ENCODE measurements around the gene BEAN1.

The BEAN1 gene

DNA sequence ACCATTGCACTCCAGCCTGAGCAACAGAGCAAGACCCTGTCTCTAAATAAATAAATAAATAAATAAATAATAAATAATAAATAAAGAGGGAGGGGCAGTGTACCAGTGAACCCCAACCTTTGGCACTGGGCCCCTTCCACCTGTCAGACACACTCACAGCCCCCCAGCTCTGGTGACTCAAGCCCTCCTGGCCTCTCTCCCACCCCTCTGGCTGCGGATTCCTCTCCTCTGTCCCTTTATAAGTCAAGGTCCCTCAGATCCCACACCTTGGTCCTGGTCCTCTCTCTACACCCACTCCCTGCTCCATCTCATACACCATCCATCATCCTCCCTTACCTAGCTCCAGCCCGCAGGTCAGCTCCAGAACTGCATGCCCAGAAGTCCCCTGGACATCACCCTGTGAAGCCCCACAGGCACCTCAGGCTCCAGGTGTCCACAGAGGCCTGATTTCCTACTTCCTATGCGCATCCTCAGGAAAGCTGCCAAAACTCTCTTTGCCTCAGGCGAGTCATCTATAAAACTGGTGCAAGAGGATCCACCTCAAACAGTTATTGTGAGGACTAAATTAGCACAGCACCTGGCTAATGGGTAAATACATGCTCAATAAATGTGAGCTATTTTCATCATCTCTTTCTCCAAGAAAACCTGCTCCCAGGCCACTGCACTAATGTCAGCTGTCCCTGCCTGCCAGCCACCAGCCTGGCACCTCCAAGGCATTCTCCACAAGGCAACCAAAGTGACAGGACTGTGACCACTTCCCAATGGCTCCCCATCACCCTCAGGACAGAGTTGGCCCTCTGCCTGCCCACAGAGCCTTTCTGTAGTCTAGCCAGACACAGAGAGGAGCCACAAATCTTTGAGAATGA is 46.8 kb downstream of the BEAN1 start:
- H3K14ac ChIP-seq (ENCODE audit: low read length): no peak overlapping the region
- no peak overlapping the region for H3K4me2 ChIP-seq (ENCODE audit: low read length)
- no peaks in the 10 kb centered on the region for H3K79me2 ChIP-seq (ENCODE audit: control insufficient read depth, insufficient read depth, low read length, poor library complexity)
- no peak overlapping the region for H4K12ac ChIP-seq (ENCODE audit: low read depth, low read length)
- H3K18ac ChIP-seq (ENCODE audit: low read length): no peak overlapping the region
- H2BK5ac ChIP-seq (ENCODE audit: low read depth, low read length, poor library complexity): no peak overlapping the region
- H4K91ac ChIP-seq (ENCODE audit: low read depth, low read length): no peak overlapping the region
- H3K4ac ChIP-seq (ENCODE audit: low read depth, low read length): no peak overlapping the region
- no peaks in the 10 kb centered on the region for H3K27me3 ChIP-seq (ENCODE audit: insufficient read depth, low read length)
- no peak overlapping the region for H3K27ac ChIP-seq (ENCODE audit: low read depth, low read length)
- no peak overlapping the region for H3K23ac ChIP-seq (ENCODE audit: low read length)
- no peaks in the 10 kb centered on the region for H3K36me3 ChIP-seq (ENCODE audit: control insufficient read depth in 1 of 2, insufficient read depth in 2 of 2, low read length in 2 of 2)
- no peak overlapping the region for H2AFZ ChIP-seq (ENCODE audit: insufficient read depth, low read length, poor library complexity)
- WGBS (ENCODE audit: extremely low coverage, insufficient coverage, insufficient read length): no CpG with 5 or more reads among the region's 4 CpGs
- no peak overlapping the region for H4K8ac ChIP-seq (ENCODE audit: low read depth, low read length)
- H3K4me3 ChIP-seq (ENCODE audit: low read depth, low read length): no peak overlapping the region
- no peak for DNase-seq
- no peak overlapping the region for H3K9ac ChIP-seq (ENCODE audit: low read length)
- no peaks in the 10 kb centered on the region for H3K9me3 ChIP-seq (ENCODE audit: insufficient read depth, low read depth, low read length)
- H3K4me1 ChIP-seq (ENCODE audit: control insufficient read depth in 1 of 2, insufficient read depth in 2 of 2, low read length in 2 of 2): peaks cover 12 to 18% of the 10 kb centered on the region in 2 experiments
- H2BK12ac ChIP-seq (ENCODE audit: low read length): no peak overlapping the region
- H3K79me1 ChIP-seq (ENCODE audit: low read length): peaks cover 14% of the 10 kb centered on the region
- no peak overlapping the region for H2BK120ac ChIP-seq (ENCODE audit: insufficient read depth, low read length, poor library complexity)
- no peak overlapping the region for H2AK5ac ChIP-seq (ENCODE audit: low read length)

DNA sequence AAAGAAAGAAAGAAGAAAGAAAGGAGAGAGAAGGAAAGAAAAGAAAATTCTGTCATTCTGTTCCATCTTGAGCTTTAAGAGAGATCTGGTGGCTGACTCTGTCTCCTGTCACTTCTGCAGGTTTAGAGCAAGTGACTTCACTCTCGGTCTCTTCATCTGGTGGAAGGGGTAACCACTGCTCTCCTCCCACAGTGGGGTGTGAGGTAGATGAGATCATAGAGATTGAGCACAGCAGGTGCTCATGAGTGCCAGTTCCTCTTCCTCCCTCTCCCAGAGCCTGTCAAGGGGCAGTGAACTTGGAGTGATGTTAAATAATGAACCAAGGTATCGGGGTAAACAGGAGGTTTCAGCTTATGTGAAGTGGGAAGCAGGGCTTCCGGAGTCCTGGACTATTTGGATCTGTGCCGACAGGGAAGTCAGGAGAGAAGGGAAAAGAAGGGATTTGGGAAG is 47.7 kb downstream of the BEAN1 start:
- Histone ChIP-seq H2BK12ac (ENCODE audit: low read length) (no peak overlapping the region), H3K4me3 (ENCODE audit: low read depth, low read length) (no peak overlapping the region), H3K27me3 (ENCODE audit: insufficient read depth, low read length) (no peaks in the 10 kb centered on the region), H2AK5ac (ENCODE audit: low read length) (no peak overlapping the region), H3K23ac (ENCODE audit: low read length) (no peak overlapping the region), H2BK120ac (ENCODE audit: insufficient read depth, low read length, poor library complexity) (no peak overlapping the region), H3K18ac (ENCODE audit: low read length) (no peak overlapping the region), H3K36me3 (ENCODE audit: control insufficient read depth in 1 of 2, insufficient read depth in 2 of 2, low read length in 2 of 2) (no peaks in the 10 kb centered on the region), H3K4me2 (ENCODE audit: low read length) (no peak overlapping the region), H3K79me1 (ENCODE audit: low read length) (peaks cover 20% of the 10 kb centered on the region), H3K4me1 (ENCODE audit: control insufficient read depth in 1 of 2, insufficient read depth in 2 of 2, low read length in 2 of 2) (peaks cover 20 to 26% of the 10 kb centered on the region in 2 experiments), H4K8ac (ENCODE audit: low read depth, low read length) (no peak overlapping the region), H3K4ac (ENCODE audit: low read depth, low read length) (no peak overlapping the region), H3K9ac (ENCODE audit: low read length) (no peak overlapping the region), H2AFZ (ENCODE audit: insufficient read depth, low read length, poor library complexity) (no peak overlapping the region), H3K14ac (ENCODE audit: low read length) (no peak overlapping the region), H4K91ac (ENCODE audit: low read depth, low read length) (no peak overlapping the region), H3K79me2 (ENCODE audit: control insufficient read depth, insufficient read depth, low read length, poor library complexity) (peaks cover 1% of the 10 kb centered on the region), H3K9me3 (ENCODE audit: insufficient read depth, low read depth, low read length) (no peaks in the 10 kb centered on the region), H2BK5ac (ENCODE audit: low read depth, low read length, poor library complexity) (no peak overlapping the region), H3K27ac (ENCODE audit: low read depth, low read length) (no peak overlapping the region), H4K12ac (ENCODE audit: low read depth, low read length) (no peak overlapping the region)
- DNase-seq: no peak
- WGBS (ENCODE audit: extremely low coverage, insufficient coverage, insufficient read length): no CpG with 5 or more reads among the region's 4 CpGs

DNA sequence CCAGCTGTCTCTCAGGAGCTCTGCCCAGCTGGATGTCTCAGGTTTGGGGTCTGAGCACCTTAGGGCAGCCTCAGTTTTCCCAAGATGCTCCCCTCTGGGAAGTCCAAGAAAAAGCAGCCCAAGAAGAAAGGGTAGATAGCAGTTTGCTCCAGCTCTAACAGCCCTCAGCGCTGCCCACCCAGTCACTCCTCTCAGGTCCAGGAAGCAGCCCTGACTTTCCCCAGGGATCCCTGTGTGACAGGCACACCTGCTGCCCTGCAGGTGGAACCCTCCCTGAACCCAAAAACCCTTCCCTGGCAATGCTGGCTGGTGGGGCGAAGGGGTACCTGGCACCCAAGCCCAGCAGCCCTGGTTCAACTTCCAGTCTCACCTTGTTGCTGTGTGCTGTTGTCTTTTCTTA is 48.1 kb downstream of the BEAN1 start:
- Histone ChIP-seq H2BK5ac (ENCODE audit: low read depth, low read length, poor library complexity) (no peak overlapping the region), H3K79me2 (ENCODE audit: control insufficient read depth, insufficient read depth, low read length, poor library complexity) (peaks cover 3% of the 10 kb centered on the region), H3K4ac (ENCODE audit: low read depth, low read length) (no peak overlapping the region), H2BK120ac (ENCODE audit: insufficient read depth, low read length, poor library complexity) (no peak overlapping the region), H3K4me3 (ENCODE audit: low read depth, low read length) (no peak overlapping the region), H3K4me1 (ENCODE audit: control insufficient read depth in 1 of 2, insufficient read depth in 2 of 2, low read length in 2 of 2) (peaks cover 25 to 31% of the 10 kb centered on the region in 2 experiments), H3K27me3 (ENCODE audit: insufficient read depth, low read length) (no peaks in the 10 kb centered on the region), H3K14ac (ENCODE audit: low read length) (no peak overlapping the region), H4K8ac (ENCODE audit: low read depth, low read length) (no peak overlapping the region), H4K91ac (ENCODE audit: low read depth, low read length) (peak overlapping the region; percentile 23), H3K9ac (ENCODE audit: low read length) (no peak overlapping the region), H2AK5ac (ENCODE audit: low read length) (peak overlapping the region; percentile 59), H3K36me3 (ENCODE audit: control insufficient read depth in 1 of 2, insufficient read depth in 2 of 2, low read length in 2 of 2) (no peaks in the 10 kb centered on the region), H2AFZ (ENCODE audit: insufficient read depth, low read length, poor library complexity) (no peak overlapping the region), H2BK12ac (ENCODE audit: low read length) (no peak overlapping the region), H4K12ac (ENCODE audit: low read depth, low read length) (no peak overlapping the region), H3K79me1 (ENCODE audit: low read length) (peaks cover 24% of the 10 kb centered on the region), H3K9me3 (ENCODE audit: insufficient read depth, low read depth, low read length) (no peaks in the 10 kb centered on the region), H3K4me2 (ENCODE audit: low read length) (no peak overlapping the region), H3K23ac (ENCODE audit: low read length) (no peak overlapping the region), H3K18ac (ENCODE audit: low read length) (no peak overlapping the region), H3K27ac (ENCODE audit: low read depth, low read length) (no peak overlapping the region)
- no peak for DNase-seq
- no CpG with 5 or more reads among the region's 2 CpGs for WGBS (ENCODE audit: extremely low coverage, insufficient coverage, insufficient read length)

DNA sequence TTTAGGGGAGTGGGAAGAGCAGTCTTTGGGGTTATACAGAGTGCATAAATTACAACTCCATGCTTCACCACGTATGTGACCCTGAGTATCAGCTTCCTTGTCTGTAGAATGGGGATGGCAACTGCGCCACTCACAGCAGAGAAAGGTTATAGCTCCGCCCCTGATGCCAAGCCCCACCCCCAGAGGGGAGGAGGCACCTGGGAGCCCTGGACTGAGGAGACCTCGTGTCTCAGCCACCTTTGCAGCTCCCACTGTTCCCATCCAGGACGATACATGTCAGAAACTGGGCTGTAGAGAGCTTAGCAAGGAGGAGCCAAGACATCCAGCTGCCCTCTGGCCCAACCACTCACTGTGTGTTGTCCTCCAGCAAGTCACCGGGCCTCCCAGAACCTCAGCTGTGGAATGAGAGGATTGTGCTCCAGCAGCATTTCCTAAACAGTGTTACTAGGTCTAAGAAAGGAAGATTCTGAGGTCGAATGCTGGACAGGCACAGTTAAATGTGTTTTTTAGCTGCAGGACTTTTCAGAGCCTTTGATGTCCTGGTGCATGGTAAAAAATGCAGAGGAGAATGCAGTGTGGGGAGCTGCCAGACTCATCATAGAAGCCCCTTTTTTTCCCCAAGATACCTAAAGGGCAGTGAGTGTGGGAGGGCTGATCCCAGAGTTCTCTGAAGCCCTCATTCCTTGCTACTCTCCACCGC is 49.4 kb downstream of the BEAN1 start:
- no CpG with 5 or more reads among the region's 8 CpGs for WGBS (ENCODE audit: extremely low coverage, insufficient coverage, insufficient read length)
- H3K23ac ChIP-seq (ENCODE audit: low read length): no peak overlapping the region

More for the DNA sequence above, 49.4 kb downstream of the BEAN1 start:
- peaks cover 33 to 42% of the 10 kb centered on the region in 2 experiments for H3K4me1 ChIP-seq (ENCODE audit: control insufficient read depth in 1 of 2, insufficient read depth in 2 of 2, low read length in 2 of 2)
- peaks cover 35% of the 10 kb centered on the region for H3K79me1 ChIP-seq (ENCODE audit: low read length)
- no peak overlapping the region for H3K18ac ChIP-seq (ENCODE audit: low read length)
- peak overlapping the region; percentile 15 for H2BK120ac ChIP-seq (ENCODE audit: insufficient read depth, low read length, poor library complexity)
- H3K36me3 ChIP-seq (ENCODE audit: control insufficient read depth in 1 of 2, insufficient read depth in 2 of 2, low read length in 2 of 2): no peaks in the 10 kb centered on the region
- H3K27me3 ChIP-seq (ENCODE audit: insufficient read depth, low read length): no peaks in the 10 kb centered on the region
- peaks cover 8% of the 10 kb centered on the region for H3K79me2 ChIP-seq (ENCODE audit: control insufficient read depth, insufficient read depth, low read length, poor library complexity)
- no peak overlapping the region for H2AFZ ChIP-seq (ENCODE audit: insufficient read depth, low read length, poor library complexity)
- peak overlapping the region; percentile 88 for H3K27ac ChIP-seq (ENCODE audit: low read depth, low read length)
- no peak overlapping the region for H3K14ac ChIP-seq (ENCODE audit: low read length)
- peak; percentile 97 to 98 for DNase-seq
- H4K12ac ChIP-seq (ENCODE audit: low read depth, low read length): no peak overlapping the region
- H4K91ac ChIP-seq (ENCODE audit: low read depth, low read length): peak overlapping the region; percentile 70
- H3K9ac ChIP-seq (ENCODE audit: low read length): no peak overlapping the region
- peak overlapping the region; percentile 7 for H4K8ac ChIP-seq (ENCODE audit: low read depth, low read length)
- H3K9me3 ChIP-seq (ENCODE audit: insufficient read depth, low read depth, low read length): no peaks in the 10 kb centered on the region
- no peak overlapping the region for H2AK5ac ChIP-seq (ENCODE audit: low read length)
- no peak overlapping the region for H3K4me3 ChIP-seq (ENCODE audit: low read depth, low read length)
- H3K4me2 ChIP-seq (ENCODE audit: low read length): no peak overlapping the region
- no peak overlapping the region for H2BK12ac ChIP-seq (ENCODE audit: low read length)
- H3K4ac ChIP-seq (ENCODE audit: low read depth, low read length): no peak overlapping the region
- peak overlapping the region; percentile 22 for H2BK5ac ChIP-seq (ENCODE audit: low read depth, low read length, poor library complexity)
